Epithelial cell of proximal tubule (primary cell): ENCODE measurements around the gene TP73. TPM values are rescaled to one million over a fixed set of nuclear protein-coding genes. Genes with fewer than 3 reads are reported as not detected.

ENCODE experiments used
- DNase-seq: peaks from one replicate; pipeline ENCODE4 v3.0.0-alpha.2; 2011; ENCODE audit warnings: low read depth
- H3K4me3 ChIP-seq: 2 replicates; pipeline ENCODE4 v1.5.1; 2011; ENCODE audit warnings: low read depth, mild to moderate bottlenecking, low read length
- total RNA-seq: library from RNA; depleted of rRNA; stranded (reverse); fragments of >200 nt; gene quantifications from 2 replicates; pipeline ENCODE4 v1.2.3, GENCODE V29; 2015
- TF ChIP-seq, protein P1 (sequence below): conservative IDR thresholded peaks from 2 replicates; pipeline ENCODE4 v1.5.1; 2012; ENCODE audit warnings: low read depth, mild to moderate bottlenecking, low read length

Gene TP73
- total RNA-seq, 1 donor from 2014 or later, result not detected

- no peak overlapping the region for H3K4me3 ChIP-seq
- no peak for DNase-seq
- TF ChIP-seq, protein P1, sequence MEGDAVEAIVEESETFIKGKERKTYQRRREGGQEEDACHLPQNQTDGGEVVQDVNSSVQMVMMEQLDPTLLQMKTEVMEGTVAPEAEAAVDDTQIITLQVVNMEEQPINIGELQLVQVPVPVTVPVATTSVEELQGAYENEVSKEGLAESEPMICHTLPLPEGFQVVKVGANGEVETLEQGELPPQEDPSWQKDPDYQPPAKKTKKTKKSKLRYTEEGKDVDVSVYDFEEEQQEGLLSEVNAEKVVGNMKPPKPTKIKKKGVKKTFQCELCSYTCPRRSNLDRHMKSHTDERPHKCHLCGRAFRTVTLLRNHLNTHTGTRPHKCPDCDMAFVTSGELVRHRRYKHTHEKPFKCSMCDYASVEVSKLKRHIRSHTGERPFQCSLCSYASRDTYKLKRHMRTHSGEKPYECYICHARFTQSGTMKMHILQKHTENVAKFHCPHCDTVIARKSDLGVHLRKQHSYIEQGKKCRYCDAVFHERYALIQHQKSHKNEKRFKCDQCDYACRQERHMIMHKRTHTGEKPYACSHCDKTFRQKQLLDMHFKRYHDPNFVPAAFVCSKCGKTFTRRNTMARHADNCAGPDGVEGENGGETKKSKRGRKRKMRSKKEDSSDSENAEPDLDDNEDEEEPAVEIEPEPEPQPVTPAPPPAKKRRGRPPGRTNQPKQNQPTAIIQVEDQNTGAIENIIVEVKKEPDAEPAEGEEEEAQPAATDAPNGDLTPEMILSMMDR, result no peak
These were observed 2.4 kb downstream of the TP73 start for GRCh38 chr1:3654549-3655281.

DNA sequence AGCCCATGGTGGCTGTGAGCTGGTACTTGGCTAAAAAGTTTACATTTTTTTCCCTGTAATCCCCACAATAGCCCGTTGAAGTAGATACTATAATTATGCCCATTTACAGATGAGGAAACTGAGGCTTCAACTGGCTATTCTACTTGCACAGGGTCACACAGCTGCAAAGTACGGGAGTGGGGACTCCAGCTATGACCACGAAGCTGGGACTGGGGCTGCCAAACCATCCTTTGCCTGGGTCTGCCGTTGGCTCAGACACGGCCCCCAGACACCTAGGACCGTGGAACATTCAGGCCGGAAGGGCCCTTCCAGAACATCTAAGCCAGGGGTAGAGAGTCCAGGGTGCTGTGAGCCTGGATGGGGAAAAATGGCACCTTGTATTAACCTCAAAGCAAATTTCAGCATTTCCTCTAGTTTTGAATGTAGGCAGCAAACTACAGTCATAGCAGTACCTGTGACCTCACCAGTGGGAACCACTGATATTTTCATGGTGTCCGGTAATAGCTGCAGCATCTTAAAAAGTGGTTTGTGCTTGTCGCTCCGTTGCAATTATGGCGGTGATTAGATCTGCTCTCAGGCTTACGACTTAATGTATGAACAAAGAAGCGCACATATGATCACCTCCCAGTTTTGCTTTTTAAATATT, 4.3 kb downstream of the TP73 start:
- H3K4me3 ChIP-seq, result no peak overlapping the region
- DNase-seq, result no peak
- TF ChIP-seq, protein P1, result no peak

GRCh38 chr1:3657096-3657475, 4.8 kb downstream of the TP73 start:
- no peak for DNase-seq
- TF ChIP-seq, protein P1, result no peak
- no peak overlapping the region for H3K4me3 ChIP-seq

DNA sequence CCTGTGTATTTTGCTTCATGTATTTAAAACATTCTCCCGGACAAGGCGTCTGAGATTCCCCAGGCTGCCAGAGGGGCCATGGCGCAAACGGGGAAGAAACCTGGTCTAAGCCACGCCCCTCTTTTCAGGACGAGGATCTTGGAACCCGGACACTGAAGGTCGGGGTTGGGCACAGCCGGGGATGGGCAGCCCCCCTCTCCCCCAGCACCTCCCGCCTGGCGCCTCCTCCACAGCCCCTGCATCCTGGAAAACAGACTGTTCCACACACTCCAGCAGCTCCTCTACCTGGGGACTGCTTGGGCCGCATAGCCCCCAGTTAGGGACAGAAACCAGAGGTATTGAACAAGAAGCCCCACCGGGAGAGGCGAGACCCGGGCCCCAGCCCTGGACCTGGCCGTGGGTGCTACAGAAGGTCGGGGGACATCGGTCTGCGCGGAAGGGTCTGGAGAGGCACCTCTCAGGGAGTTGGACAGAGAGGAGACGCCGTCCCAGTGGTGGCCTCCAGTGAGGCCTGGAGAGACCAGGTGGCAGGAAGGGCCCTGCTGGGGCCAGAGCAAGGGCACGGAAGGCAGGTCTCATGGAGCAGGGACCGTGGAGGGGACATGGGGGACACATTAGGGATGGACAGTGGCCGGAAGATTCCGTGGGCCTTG, 5.4 kb downstream of the TP73 start:
- H3K4me3 ChIP-seq, result no peak overlapping the region
- TF ChIP-seq, protein P1, result no peak
- DNase-seq, result no peak

DNA sequence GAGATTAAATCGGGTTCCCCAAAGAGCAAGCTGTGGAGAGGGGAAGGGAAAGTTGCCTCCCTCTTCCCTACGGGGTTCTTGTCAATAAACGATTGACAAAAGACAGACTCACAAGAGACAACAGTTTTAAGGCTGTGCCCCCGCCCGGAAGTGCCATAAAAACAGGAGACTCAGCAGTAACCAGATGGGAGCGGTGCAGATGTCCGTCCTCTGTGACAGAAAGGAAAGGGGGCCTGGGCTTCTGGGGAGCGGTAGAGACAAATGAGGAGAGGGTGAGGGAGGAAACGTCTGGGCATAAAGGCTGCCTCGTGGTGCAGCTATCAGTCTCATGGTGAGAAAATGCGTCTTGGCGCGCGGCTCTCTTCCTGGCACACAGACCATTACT, 5.9 kb downstream of the TP73 start:
- DNase-seq, result no peak
- no peak overlapping the region for H3K4me3 ChIP-seq
- TF ChIP-seq, protein P1, result no peak

DNA sequence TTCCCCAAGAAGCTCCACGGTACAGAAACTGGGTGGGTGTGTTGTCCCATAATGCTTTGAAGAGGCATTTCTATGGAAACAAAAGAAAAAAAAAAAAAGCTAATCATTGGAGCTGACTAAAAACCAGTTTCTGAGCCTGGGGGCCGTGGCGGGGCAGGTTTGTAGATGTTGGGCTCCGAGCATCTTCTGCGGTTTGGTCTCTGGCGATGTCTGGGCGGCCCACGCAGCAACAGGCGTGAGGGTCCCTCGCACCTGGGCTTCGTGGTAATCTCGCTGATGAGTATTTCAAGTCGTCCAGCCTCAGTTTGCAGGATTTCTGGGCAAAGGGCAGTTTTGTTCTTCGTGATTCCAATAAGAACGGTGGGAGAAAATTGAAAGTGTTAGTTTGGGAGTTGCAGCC, 6.8 kb downstream of the TP73 start:
- no peak overlapping the region for H3K4me3 ChIP-seq
- TF ChIP-seq, protein P1, result no peak
- no peak for DNase-seq
